Esophagus muscularis mucosa (tissue), 3 donors: ENCODE measurements around the gene MYO1E.

Experiments used
- CTCF ChIP-seq, 3 experiments: fragments of 200-600 bp in 2 of 3; fragments of 450-650 bp in 1 of 3; sonication (generic) in 2 of 3; IDR thresholded peaks; one replicate each; pipeline ENCODE4 v1.5.1; 2017 to 2019; ENCODE audit warnings: antibody characterized with exemption in 3 of 3, mild to moderate bottlenecking in 2 of 3, moderate library complexity in 1 of 3
- POLR2AphosphoS5 ChIP-seq, 2 donors: sonication (generic); formaldehyde crosslinking; IDR thresholded peaks; one replicate each; pipeline ENCODE4 v1.6.1; 2017; ENCODE audit warnings: antibody characterized with exemption in 2 of 2

GRCh38 chr15:59237119-59237855, 135.4 kb downstream of the MYO1E start:
- TF ChIP-seq CTCF (IDR thresholded peaks at IDR 0.05), result no peak
- no peak for TF ChIP-seq POLR2AphosphoS5 (IDR thresholded peaks at IDR 0.05)
